Hepatocyte (in vitro differentiated cells): ENCODE data around the gene PPP2R2C.

Source experiments
- EZH2 ChIP-seq: fragments of 200-600 bp; sonication (generic); IDR thresholded peaks from 2 replicates; pipeline ENCODE4 v1.6.1; 2016; ENCODE audit warnings: antibody characterized with exemption, mild to moderate bottlenecking, borderline replicate concordance
- EZH2phosphoT487 ChIP-seq: fragments of 200-600 bp; sonication (generic); IDR thresholded peaks from one replicate; pipeline ENCODE4 v1.6.1; 2018; ENCODE audit warnings: antibody characterized with exemption, mild to moderate bottlenecking, low read depth, moderate library complexity; ENCODE audit not compliant: unreplicated experiment, severe bottlenecking
- TF ChIP-seq, protein P1 (sequence below): fragments of 200-600 bp; sonication (generic); IDR thresholded peaks from 2 replicates; pipeline ENCODE4 v1.5.1; 2016; ENCODE audit warnings: antibody characterized with exemption, mild to moderate bottlenecking; ENCODE audit not compliant: poor library complexity

GRCh38 chr4:6368096-6368495, 104.3 kb downstream of the PPP2R2C start:
- TF ChIP-seq, protein P1, sequence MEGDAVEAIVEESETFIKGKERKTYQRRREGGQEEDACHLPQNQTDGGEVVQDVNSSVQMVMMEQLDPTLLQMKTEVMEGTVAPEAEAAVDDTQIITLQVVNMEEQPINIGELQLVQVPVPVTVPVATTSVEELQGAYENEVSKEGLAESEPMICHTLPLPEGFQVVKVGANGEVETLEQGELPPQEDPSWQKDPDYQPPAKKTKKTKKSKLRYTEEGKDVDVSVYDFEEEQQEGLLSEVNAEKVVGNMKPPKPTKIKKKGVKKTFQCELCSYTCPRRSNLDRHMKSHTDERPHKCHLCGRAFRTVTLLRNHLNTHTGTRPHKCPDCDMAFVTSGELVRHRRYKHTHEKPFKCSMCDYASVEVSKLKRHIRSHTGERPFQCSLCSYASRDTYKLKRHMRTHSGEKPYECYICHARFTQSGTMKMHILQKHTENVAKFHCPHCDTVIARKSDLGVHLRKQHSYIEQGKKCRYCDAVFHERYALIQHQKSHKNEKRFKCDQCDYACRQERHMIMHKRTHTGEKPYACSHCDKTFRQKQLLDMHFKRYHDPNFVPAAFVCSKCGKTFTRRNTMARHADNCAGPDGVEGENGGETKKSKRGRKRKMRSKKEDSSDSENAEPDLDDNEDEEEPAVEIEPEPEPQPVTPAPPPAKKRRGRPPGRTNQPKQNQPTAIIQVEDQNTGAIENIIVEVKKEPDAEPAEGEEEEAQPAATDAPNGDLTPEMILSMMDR = no peak
- TF ChIP-seq EZH2phosphoT487 (no peak), EZH2 (no peak)
